Measurements from ENCODE around the gene TCEAL2. TPM values are rescaled to one million over a fixed set of nuclear protein-coding genes. Genes with fewer than 3 reads are reported as not detected.
"Not testable (repeated sequence)": the region's sequence is repeated elsewhere in the genome, so short reads cannot be mapped to it uniquely, and the experiment has no call there.

Gene TCEAL2
- under 1 TPM in 1 of 2 experiments, not detected in 1; 0.31 TPM for total RNA-seq

GRCh38 chrX:102125436-102125835, at the start of gene TCEAL2:
TSS of gene TCEAL2 (plus strand) at chrX:102125679. CDS start at chrX:102126831, 1,152 bp downstream.
- POLR2A ChIA-PET; ATAC-seq (ENCODE audit: low read depth); H3K27ac Mint-ChIP-seq: not testable (repeated sequence)

GRCh38 chrX:102077426-102077825, 48.1 kb upstream of the TCEAL2 start:
- Mint-ChIP-seq H3K9me3 (no peaks in the 10 kb centered on the region), H3K4me3 (no peak overlapping the region), H3K36me3 (no peaks in the 10 kb centered on the region), H3K27me3 (peaks cover 15% of the 10 kb centered on the region), H3K27ac (no peak overlapping the region), H3K4me1 (no peaks in the 10 kb centered on the region)
- POLR2A ChIA-PET = no interaction called here
- no peak for DNase-seq
- no peak for ATAC-seq (ENCODE audit: low read depth)

More at GRCh38 chrX:102125436-102125835, at the start of gene TCEAL2:
- H3K4me3 Mint-ChIP-seq = peak within 1 kb of the TSS; percentile 54
- peaks cover 21% of the 10 kb centered on the region for H3K27me3 Mint-ChIP-seq
- H3K9me3 Mint-ChIP-seq, H3K36me3 Mint-ChIP-seq, H3K4me1 Mint-ChIP-seq: not testable (repeated sequence)
- peak; percentile 28 for DNase-seq

GRCh38 chrX:102085706-102086105, 39.8 kb upstream of the TCEAL2 start:
- POLR2A ChIA-PET = no interaction called here
- no peak for DNase-seq

GRCh38 chrX:102113367-102113766, 12.1 kb upstream of the TCEAL2 start:
- ATAC-seq (ENCODE audit: low read depth) = no peak
- H3K9me3 Mint-ChIP-seq = no peaks in the 10 kb centered on the region
- no peak overlapping the region for H3K27ac Mint-ChIP-seq
- no peaks in the 10 kb centered on the region for H3K36me3 Mint-ChIP-seq
- H3K4me1 Mint-ChIP-seq = no peaks in the 10 kb centered on the region
- no peak for DNase-seq
- peaks cover 6% of the 10 kb centered on the region for H3K27me3 Mint-ChIP-seq
- POLR2A ChIA-PET = no interaction called here
- H3K4me3 Mint-ChIP-seq = no peak overlapping the region

More at GRCh38 chrX:102085706-102086105, 39.8 kb upstream of the TCEAL2 start:
- H3K36me3 Mint-ChIP-seq = no peaks in the 10 kb centered on the region
- H3K4me1 Mint-ChIP-seq = no peaks in the 10 kb centered on the region
- H3K4me3 Mint-ChIP-seq = no peak overlapping the region
- no peak overlapping the region for H3K27ac Mint-ChIP-seq
- ATAC-seq (ENCODE audit: low read depth) = no peak
- H3K27me3 Mint-ChIP-seq = peaks cover 10% of the 10 kb centered on the region
- no peaks in the 10 kb centered on the region for H3K9me3 Mint-ChIP-seq

- Mint-ChIP-seq H3K9me3 (no peaks in the 10 kb centered on the region), H3K4me1 (no peaks in the 10 kb centered on the region), H3K27ac (no peak overlapping the region), H3K27me3 (peaks cover 6% of the 10 kb centered on the region), H3K36me3 (no peaks in the 10 kb centered on the region), H3K4me3 (no peak overlapping the region)
- no peak for DNase-seq
- no peak for ATAC-seq (ENCODE audit: low read depth)
- POLR2A ChIA-PET = no interaction called here
Measured at GRCh38 chrX:102115748-102116147, 9.7 kb upstream of the TCEAL2 start.

- Mint-ChIP-seq H3K4me3 (peak overlapping the region; percentile 54), H3K27me3 (peaks cover 21% of the 10 kb centered on the region)
- H3K27ac Mint-ChIP-seq; H3K4me1 Mint-ChIP-seq; H3K9me3 Mint-ChIP-seq; H3K36me3 Mint-ChIP-seq; DNase-seq; ATAC-seq (ENCODE audit: low read depth); POLR2A ChIA-PET: not testable (repeated sequence)
Measured at GRCh38 chrX:102125014-102125413, 465 bp upstream of the TCEAL2 start.

GRCh38 chrX:102126080-102126818, 770 bp downstream of the TCEAL2 start:
- Mint-ChIP-seq H3K4me3 (peak overlapping the region; percentile 10), H3K27me3 (peaks cover 18% of the 10 kb centered on the region)
- H3K27ac Mint-ChIP-seq; DNase-seq; H3K36me3 Mint-ChIP-seq; H3K9me3 Mint-ChIP-seq; H3K4me1 Mint-ChIP-seq; ATAC-seq (ENCODE audit: low read depth); POLR2A ChIA-PET: not testable (repeated sequence)

GRCh38 chrX:102126863-102127262, 1.4 kb downstream of the TCEAL2 start:
- Mint-ChIP-seq H3K4me1 (peaks cover 2% of the 10 kb centered on the region), H3K4me3 (no peak overlapping the region), H3K27ac (no peak overlapping the region), H3K27me3 (peaks cover 18% of the 10 kb centered on the region), H3K9me3 (no peaks in the 10 kb centered on the region), H3K36me3 (no peaks in the 10 kb centered on the region)
- ATAC-seq (ENCODE audit: low read depth) = no peak
- POLR2A ChIA-PET = no interaction called here
- DNase-seq = no peak

- H3K27me3 Mint-ChIP-seq = peaks cover 23% of the 10 kb centered on the region
- no peaks in the 10 kb centered on the region for H3K36me3 Mint-ChIP-seq
- ATAC-seq (ENCODE audit: low read depth) = no peak
Measured at GRCh38 chrX:102129473-102129872, 4.0 kb downstream of the TCEAL2 start.

GRCh38 chrX:102138064-102138463, 12.6 kb downstream of the TCEAL2 start:
- no peak overlapping the region for H3K27ac Mint-ChIP-seq
- peaks cover 13% of the 10 kb centered on the region for H3K27me3 Mint-ChIP-seq
- H3K4me1 Mint-ChIP-seq = no peaks in the 10 kb centered on the region
- POLR2A ChIA-PET = no interaction called here
- no peak overlapping the region for H3K4me3 Mint-ChIP-seq
- no peaks in the 10 kb centered on the region for H3K9me3 Mint-ChIP-seq
- H3K36me3 Mint-ChIP-seq = no peaks in the 10 kb centered on the region
- no peak for ATAC-seq (ENCODE audit: low read depth)
- DNase-seq = no peak

More at GRCh38 chrX:102129473-102129872, 4.0 kb downstream of the TCEAL2 start:
- H3K4me3 Mint-ChIP-seq = no peak overlapping the region
- no peaks in the 10 kb centered on the region for H3K9me3 Mint-ChIP-seq
- peaks cover 2% of the 10 kb centered on the region for H3K4me1 Mint-ChIP-seq
- no peak overlapping the region for H3K27ac Mint-ChIP-seq
- POLR2A ChIA-PET = no interaction called here
- DNase-seq = no peak

- H3K27me3 Mint-ChIP-seq = peaks cover 15% of the 10 kb centered on the region
- POLR2A ChIA-PET; H3K27ac Mint-ChIP-seq; H3K4me3 Mint-ChIP-seq; H3K9me3 Mint-ChIP-seq; H3K36me3 Mint-ChIP-seq; DNase-seq; ATAC-seq (ENCODE audit: low read depth); H3K4me1 Mint-ChIP-seq: not testable (repeated sequence)
Measured at GRCh38 chrX:102140876-102141275, 15.4 kb downstream of the TCEAL2 start.

- H3K4me3 Mint-ChIP-seq; H3K27ac Mint-ChIP-seq; DNase-seq; H3K36me3 Mint-ChIP-seq; H3K9me3 Mint-ChIP-seq; POLR2A ChIA-PET; ATAC-seq (ENCODE audit: low read depth); H3K4me1 Mint-ChIP-seq: not testable (repeated sequence)
- H3K27me3 Mint-ChIP-seq = peaks cover 16% of the 10 kb centered on the region
Measured at GRCh38 chrX:102141631-102142030, 16.2 kb downstream of the TCEAL2 start.

- H3K27me3 Mint-ChIP-seq = peaks cover 16% of the 10 kb centered on the region
- ATAC-seq (ENCODE audit: low read depth); H3K9me3 Mint-ChIP-seq; H3K4me3 Mint-ChIP-seq; H3K36me3 Mint-ChIP-seq; POLR2A ChIA-PET; DNase-seq; H3K27ac Mint-ChIP-seq; H3K4me1 Mint-ChIP-seq: not testable (repeated sequence)
Measured at GRCh38 chrX:102142274-102142673, 16.8 kb downstream of the TCEAL2 start, which contains the start of gene TCEAL6. TSS of gene TCEAL6 (minus strand) at chrX:102142481.

- Mint-ChIP-seq H3K4me1 (peaks cover 16% of the 10 kb centered on the region), H3K36me3 (no peaks in the 10 kb centered on the region), H3K27ac (peak overlapping the region; percentile 94), H3K27me3 (no peaks in the 10 kb centered on the region), H3K9me3 (no peaks in the 10 kb centered on the region), H3K4me3 (peak overlapping the region; percentile 95)
- ATAC-seq (ENCODE audit: low read depth) = no peak
- peak; percentile 20 for DNase-seq
- POLR2A ChIA-PET = no interaction called here
Measured at GRCh38 chrX:102154218-102154860, 28.9 kb downstream of the TCEAL2 start.
